ENCODE data around the gene MR1. TPM values are rescaled to one million over a fixed set of nuclear protein-coding genes. Genes with fewer than 3 reads are reported as not detected.

Gene MR1
- total and polyA plus RNA-seq, 2 of the 13 experiments (the other 11 are each of a cell fraction or from before 2014, with no cell fraction given), result 7.7 to 10.4 TPM

- no peak for TF ChIP-seq ZNF75D (CRISPR knock-in tag; IDR thresholded peaks at IDR 0.05; ENCODE audit: borderline replicate concordance)
- TF ChIP-seq ZBTB10 (CRISPR knock-in tag; IDR thresholded peaks at IDR 0.05; ENCODE audit: borderline replicate concordance), result no peak
- no peak for TF ChIP-seq TRIM22 (IDR thresholded peaks at IDR 0.05)
- no peak for TF ChIP-seq ZNF431 (CRISPR knock-in tag; IDR thresholded peaks at IDR 0.05; ENCODE audit: borderline replicate concordance, low read depth)
- TF ChIP-seq SMYD3 (CRISPR knock-in tag; IDR thresholded peaks at IDR 0.05), result no peak
- TF ChIP-seq RFX5 (IDR thresholded peaks at IDR 0.05; ENCODE audit: low read depth, low read length), result no peak
- no peak for TF ChIP-seq ZNF572 (CRISPR knock-in tag; IDR thresholded peaks at IDR 0.05)
- no peak for TF ChIP-seq RFX3 (CRISPR knock-in tag; IDR thresholded peaks at IDR 0.05)
- no peak for TF ChIP-seq EP300 (IDR thresholded peaks at IDR 0.05; ENCODE audit: low read depth in 2 of 2, low read length in 2 of 2)
- TF ChIP-seq EP300 (CRISPR knock-in tag; IDR thresholded peaks at IDR 0.05; ENCODE audit: borderline replicate concordance), result no peak
- TF ChIP-seq IKZF4 (CRISPR knock-in tag; IDR thresholded peaks at IDR 0.05; ENCODE audit: borderline replicate concordance, low read depth, not compliant biosample characterization), result no peak
- TF ChIP-seq XRCC5 (optimal IDR thresholded peaks at IDR 0.05; ENCODE audit: low read length), result peak; percentile 37
- TF ChIP-seq POGZ (CRISPR knock-in tag; IDR thresholded peaks at IDR 0.05), result no peak
- no peak for TF ChIP-seq ZNF17 (CRISPR knock-in tag; IDR thresholded peaks at IDR 0.05)
- TF ChIP-seq ISX (CRISPR knock-in tag; conservative IDR thresholded peaks at IDR 0.05), result no peak
- TF ChIP-seq MATR3 (CRISPR knock-in tag; IDR thresholded peaks at IDR 0.05), result no peak
- no peak for TF ChIP-seq ZZZ3 (CRISPR knock-in tag; IDR thresholded peaks at IDR 0.05; ENCODE audit: borderline replicate concordance)
- TF ChIP-seq HOXA7 (CRISPR knock-in tag; IDR thresholded peaks at IDR 0.05), result no peak
- TF ChIP-seq RELA (CRISPR knock-in tag; IDR thresholded peaks at IDR 0.05), result no peak
- TF ChIP-seq SP5 (CRISPR knock-in tag; IDR thresholded peaks at IDR 0.05; ENCODE audit: borderline replicate concordance, low read depth), result peak; percentile 66; the same call in 1 of the 2 replicates
- TF ChIP-seq ZNF501 (CRISPR knock-in tag; IDR thresholded peaks at IDR 0.05), result peak; percentile 61; the same call in 1 of the 2 replicates
- no peak for TF ChIP-seq MTF2 (CRISPR knock-in tag; IDR thresholded peaks at IDR 0.05; ENCODE audit: borderline replicate concordance)
- TF ChIP-seq GABPA (IDR thresholded peaks at IDR 0.05; ENCODE audit: low read depth, low read length), result no peak
- TF ChIP-seq GABPA (CRISPR knock-in tag; IDR thresholded peaks at IDR 0.05; ENCODE audit: low read depth), result 0 out of 2 replicates have a peak, but pooled peaks have one; percentile 2
- TF ChIP-seq ZNF317 (CRISPR knock-in tag; IDR thresholded peaks at IDR 0.05), result no peak
- TF ChIP-seq FOSL1 (CRISPR knock-in tag; IDR thresholded peaks at IDR 0.05; ENCODE audit: borderline replicate concordance), result no peak
- TF ChIP-seq ZNF24 (IDR thresholded peaks at IDR 0.05), result no peak
- TF ChIP-seq ZNF354B (CRISPR knock-in tag; IDR thresholded peaks at IDR 0.05), result no peak
Observed at GRCh38 chr1:181089676-181090544, 56.1 kb downstream of the MR1 start (continued).
